ENCODE measurements around the gene SLC13A2. TPM values are rescaled to one million over a fixed set of nuclear protein-coding genes. Genes with fewer than 3 reads are reported as not detected.

SLC13A2 gene
- total RNA-seq, 2 donors from 2014 or later, result 0.14 TPM; not detected in 1

DNA sequence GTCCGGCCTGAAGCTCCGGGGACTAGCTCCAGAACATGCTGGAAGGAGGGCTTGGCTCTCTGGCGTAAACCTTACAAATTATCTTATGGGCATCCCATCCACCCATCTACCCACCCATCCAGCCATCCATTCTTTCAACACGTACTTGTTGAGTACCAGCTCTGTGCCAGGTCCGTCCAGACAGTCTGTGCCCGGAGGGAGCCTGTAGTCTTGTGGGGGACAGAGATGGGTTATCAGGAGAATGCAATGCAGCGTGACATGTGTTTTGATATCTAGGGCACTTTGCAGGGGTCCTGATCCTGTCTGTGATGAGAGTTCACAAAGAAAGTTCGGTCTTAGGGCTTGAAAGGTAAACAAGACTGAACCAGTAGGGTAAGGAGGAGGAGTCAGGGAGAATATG, 4.1 kb upstream of the SLC13A2 start:
- intact Hi-C loops (cut with DNase I), result no loop called here
- DNase-seq (ENCODE audit: low spot score), result no peak

DNA sequence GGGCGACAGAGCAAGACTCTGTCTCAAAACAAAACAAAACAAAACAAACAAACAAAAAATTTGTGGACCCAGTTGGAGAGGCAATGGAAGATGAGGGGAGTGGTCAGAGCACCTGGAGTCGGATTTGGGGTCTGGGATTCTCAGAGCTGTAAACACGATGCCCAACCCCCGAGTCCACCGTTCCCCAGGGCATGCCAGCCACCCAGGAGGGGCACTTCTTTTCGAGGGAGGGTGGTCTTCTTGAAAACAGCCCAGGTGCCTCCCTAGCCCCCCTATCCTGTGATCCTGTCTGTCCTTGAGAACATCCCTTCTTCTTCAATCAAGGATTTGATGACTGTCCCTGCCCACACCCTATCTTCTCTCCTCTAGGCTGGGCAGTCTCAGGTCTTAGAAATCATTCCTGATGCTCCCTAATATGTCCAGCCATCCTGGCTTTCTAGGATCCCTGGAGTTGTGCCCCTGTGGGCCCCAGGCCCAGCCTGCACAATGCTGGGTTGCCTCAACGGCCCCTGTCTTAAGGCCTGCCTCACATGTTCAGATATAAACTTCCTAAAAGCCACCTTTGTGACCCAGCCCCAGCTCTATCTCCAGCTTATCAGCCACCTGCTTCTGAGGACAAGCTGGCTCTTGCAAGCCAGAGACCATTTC, 3.1 kb upstream of the SLC13A2 start:
- intact Hi-C loops (cut with DNase I), result loop anchor here in 1 of 2 donors (10.0 kb wide), 1 partner anchor 756 kb away; no protein-coding TSS in a partner anchor
- no peak for DNase-seq (ENCODE audit: low spot score)

DNA sequence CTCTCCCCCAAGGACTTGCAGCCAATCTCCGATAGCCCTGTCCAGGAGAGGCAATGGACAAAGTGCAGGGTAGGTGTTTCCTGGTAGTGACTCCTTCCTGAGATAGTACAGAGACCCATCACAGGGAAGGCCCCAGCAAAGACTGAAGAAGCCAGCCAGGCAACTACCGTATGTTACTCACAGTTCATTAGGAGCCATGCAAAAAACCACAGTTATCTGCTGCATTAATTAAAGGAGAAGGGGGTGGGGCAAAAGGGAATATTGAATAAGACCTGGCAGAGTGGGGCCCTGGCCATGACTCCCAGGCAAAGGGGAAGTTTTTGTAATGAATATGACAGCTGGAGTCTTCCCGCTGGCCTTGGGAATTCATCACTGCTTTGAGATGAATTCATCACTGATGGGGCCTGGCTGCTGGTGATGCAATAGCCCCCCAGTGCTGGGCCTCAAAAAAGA, 2.5 kb upstream of the SLC13A2 start:
- DNase-seq (ENCODE audit: low spot score), result no peak
- intact Hi-C loops (cut with DNase I), result loop anchor here in 1 of 2 donors (10.0 kb wide), 1 partner anchor 756 kb away; no protein-coding TSS in a partner anchor

DNA sequence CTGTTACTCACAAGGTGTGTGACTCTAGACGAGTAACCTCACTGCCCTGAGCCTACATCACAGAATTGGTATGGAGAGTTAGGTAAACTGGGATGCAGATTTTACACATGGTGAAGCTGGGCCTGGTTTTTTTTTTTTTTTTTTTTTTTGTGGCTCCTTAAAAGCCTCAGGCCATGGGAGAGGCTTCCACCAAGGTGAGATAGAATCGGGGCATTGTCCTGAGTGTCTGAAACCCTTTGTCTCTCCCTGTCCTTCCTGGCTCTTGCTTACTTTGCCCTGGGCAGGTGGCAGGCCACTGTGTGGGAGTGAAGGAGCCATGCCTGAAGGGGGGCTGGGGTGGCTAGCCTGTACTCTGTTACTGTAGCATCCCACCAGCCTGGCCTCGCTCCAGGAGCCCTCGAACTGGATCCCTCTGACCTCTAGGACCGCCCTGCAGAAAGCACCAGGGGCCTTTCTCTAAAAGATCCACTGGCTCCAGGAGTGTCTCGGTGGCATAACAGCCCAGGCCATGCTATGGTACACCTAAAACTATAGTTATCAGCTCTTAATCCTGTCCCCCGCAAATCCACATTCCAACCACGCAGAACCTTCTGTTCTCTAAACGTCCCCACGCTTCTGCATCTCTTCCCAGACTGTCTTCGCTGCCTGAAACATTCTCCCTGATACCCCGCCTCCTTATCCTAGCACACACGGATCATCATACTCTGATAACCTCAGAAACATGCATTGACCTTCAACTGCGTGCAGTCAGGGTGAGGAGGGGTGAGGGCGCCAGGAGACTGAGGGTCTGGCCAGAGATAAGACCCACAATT, 1.7 kb upstream of the SLC13A2 start:
- no peak for DNase-seq (ENCODE audit: low spot score)
- intact Hi-C loops (cut with DNase I), result loop anchor here in 1 of 2 donors (10.0 kb wide), 1 partner anchor 757 kb away; no protein-coding TSS in a partner anchor

DNA sequence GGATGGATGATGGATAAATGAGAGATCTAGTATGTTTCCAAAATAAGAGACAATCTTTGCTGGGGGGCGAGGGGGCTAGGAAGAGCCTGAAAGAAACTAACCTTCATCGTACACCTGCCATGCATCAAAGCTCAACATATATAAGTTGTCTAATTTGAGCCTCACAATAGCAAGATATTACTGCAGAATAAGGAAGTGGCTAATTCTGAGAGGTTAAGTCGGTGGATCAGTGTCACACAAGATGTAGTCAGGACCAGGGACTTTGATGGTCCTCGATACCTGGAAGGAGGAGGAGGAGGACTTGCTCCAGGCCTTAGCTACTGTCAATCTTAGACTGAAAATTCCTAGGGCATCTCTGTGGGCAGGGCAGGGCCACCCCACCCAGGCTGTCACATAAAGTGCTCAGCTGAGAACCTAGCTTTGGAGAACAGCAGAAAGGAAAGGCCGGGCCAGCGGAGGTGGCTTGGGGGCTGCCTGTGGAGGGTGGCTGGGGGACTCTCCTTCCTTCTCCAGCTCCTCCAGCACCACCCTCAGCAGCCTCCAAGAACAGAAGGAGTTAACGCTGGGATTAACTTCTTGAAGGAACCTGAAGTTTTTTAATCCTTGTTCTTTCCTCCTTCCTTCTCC, 460 bp upstream of the SLC13A2 start:
- intact Hi-C loops (cut with DNase I), result loop anchor here in 1 of 2 donors (10.0 kb wide), 1 partner anchor 758 kb away; no protein-coding TSS in a partner anchor
- no peak for DNase-seq (ENCODE audit: low spot score)

DNA sequence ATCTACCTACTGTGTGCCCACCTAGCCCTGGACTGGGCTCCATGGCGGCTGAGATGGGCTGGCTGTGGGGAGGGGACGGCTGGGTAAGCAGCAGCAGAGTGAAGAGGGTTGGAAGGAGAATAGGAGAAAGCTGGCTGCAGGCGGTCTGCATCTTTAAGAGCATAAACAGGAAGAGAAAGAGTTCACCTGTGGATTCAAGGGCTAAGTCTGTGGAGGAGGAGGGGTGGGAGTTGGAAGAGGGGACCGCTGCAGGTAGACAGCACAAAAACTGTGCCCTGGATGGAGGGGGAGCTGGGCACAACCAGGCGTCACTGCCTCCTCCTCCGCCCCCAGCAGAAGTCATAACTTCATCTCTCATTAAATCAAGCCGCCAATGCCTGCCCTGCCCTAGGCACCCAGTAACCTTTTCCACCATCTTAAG, 677 bp downstream of the SLC13A2 start:
- DNase-seq (ENCODE audit: low spot score), result no peak
- intact Hi-C loops (cut with DNase I), result loop anchor here in 1 of 2 donors (10.0 kb wide), 1 partner anchor 759 kb away; no protein-coding TSS in a partner anchor

DNA sequence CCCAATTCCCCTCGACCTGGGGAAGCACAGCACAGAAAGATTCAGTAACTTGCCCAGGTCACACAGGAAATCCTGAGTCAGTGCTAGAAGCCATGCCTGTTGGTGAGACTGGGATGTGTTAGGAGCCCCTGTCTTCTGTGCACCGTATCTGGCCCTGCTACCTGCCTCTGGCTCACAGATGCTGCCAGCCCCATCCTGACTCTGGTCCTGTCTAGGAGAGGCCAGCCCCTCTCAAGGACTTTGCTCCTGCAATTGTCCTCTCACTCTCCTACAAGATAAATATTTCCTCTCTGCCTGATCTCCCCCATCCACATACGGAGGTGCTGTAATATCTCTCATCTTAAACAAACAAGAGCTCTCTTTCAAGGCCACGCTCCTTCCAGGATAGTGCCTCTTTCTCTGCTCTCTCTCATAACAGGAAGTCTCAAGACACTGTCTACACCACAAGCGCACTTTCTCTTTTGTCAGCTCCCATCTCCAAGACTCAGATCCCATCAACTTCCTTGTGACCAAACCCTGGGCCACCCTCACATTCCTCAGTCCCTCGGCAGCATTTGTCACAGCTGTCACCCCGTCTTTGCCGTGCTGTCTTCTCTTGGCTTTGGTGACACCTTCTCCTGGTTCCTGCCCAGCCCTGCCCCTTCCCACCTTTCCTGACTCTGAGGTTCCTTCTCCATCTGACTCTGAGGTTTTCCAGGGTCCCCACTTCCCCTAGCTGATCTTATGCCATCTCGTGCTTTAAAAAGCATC, 1.9 kb downstream of the SLC13A2 start:
- no peak for DNase-seq (ENCODE audit: low spot score)

DNA sequence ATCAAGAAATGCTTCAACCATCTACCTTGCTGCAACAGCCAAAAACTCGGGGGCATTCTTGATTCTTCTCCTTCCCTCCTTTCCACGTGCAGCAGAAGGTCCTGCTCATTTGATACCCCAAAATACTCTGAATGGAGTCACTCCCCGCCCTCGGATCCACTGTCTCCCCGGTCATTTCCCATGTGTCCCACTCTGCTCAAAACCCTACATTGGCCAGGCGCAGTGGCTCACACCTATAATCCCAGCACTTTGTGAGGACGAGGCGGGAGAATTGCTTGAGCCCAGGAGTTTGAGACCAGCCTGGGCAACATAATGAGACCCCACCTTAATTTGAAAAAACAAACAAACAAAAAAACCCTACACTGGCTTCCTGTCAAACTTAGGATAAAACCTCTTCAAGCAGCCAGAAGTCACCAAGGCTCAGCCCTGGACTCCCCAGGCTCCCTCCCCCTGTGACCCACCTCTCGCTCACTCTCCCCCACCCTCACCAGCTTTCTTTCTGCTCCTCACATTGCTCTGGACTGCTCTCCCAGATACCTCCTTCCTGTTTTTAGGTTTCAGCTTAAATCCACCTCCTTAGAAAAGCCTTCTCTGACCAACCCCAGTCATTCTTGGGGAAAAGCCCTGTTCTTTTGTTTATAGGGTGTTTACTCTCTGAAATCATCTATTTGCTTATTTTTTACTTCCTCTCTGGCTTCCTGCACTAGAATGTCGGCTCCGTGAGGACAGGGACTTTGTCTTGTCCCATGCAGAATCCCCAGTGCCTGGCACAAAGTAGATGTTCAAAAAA, 2.8 kb downstream of the SLC13A2 start:
- DNase-seq (ENCODE audit: low spot score), result no peak
- intact Hi-C loops (cut with DNase I), result loop anchor here in 1 of 2 donors (10.0 kb wide), 1 partner anchor 761 kb away; no protein-coding TSS in a partner anchor

More for the DNA sequence above, 1.9 kb downstream of the SLC13A2 start:
- intact Hi-C loops (cut with DNase I), result loop anchor here in 1 of 2 donors (10.0 kb wide), 1 partner anchor 761 kb away; no protein-coding TSS in a partner anchor

DNA sequence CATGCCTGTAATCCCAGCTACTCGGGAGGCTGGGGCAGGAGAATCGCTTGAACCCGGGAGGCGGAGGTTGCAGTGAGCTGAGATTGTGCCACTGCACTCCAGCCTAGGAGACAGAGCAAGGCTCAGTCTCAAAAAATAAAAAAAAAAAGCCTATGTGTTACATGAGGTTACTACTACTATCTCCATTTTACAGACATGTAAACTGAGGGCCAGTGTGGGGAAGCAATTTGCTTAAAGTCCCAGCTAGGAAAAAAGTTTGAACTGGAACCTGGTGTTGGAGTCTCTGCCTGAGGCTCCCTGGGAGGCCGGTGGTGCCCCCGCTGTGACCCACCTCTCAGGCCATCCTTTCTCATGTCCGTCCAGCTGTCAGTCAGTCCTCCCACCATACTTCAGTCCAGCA, 4.5 kb downstream of the SLC13A2 start:
- DNase-seq (ENCODE audit: low spot score), result no peak
- intact Hi-C loops (cut with DNase I), result loop anchor here in 1 of 2 donors (10.0 kb wide), 1 partner anchor 763 kb away; no protein-coding TSS in a partner anchor

DNA sequence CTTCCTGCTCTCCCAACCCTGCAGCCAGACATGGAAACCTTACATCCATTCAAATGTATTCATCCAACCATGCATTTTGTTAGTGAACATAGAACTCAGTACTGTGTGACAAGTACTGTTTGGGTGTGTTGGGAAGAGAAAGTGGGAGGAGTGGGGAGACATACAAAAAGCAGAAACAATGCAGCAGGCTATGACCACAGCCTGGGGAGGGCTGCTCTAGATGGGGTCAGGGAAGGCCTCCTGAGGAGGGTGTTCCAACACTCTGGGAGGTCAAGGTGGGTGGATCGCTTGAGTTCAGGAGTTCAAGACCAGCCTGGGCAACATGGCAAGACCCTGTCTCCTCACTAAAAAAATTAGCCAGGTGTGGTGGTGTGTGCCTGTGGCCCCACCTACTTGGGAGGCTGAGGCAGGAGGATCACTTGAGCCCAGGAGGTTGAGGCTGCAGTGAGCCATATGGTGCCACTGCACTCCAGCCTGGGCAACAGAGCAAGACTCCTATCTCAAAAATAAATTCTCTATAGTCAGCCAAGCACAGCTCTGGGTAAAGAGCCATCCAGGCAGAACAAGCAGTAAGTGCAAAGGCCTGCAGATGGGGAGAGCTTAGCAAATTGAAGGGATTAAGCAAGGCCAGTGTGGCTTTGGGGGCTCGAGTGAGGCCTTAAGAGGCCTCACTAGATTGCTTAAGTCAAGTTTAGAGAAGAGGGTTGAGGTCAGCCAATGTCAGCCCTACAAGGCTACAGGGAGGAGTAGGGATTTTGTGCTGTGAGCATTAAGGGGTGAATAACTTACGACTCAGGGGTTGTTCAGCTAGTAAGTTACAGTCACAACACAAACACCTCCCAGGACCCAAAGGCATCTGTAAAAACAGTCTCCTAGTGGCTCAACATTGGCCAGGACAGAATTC, 5.5 kb downstream of the SLC13A2 start:
- intact Hi-C loops (cut with DNase I), result loop anchor here in 1 of 2 donors (10.0 kb wide), 1 partner anchor 764 kb away; no protein-coding TSS in a partner anchor
- no peak for DNase-seq (ENCODE audit: low spot score)

DNA sequence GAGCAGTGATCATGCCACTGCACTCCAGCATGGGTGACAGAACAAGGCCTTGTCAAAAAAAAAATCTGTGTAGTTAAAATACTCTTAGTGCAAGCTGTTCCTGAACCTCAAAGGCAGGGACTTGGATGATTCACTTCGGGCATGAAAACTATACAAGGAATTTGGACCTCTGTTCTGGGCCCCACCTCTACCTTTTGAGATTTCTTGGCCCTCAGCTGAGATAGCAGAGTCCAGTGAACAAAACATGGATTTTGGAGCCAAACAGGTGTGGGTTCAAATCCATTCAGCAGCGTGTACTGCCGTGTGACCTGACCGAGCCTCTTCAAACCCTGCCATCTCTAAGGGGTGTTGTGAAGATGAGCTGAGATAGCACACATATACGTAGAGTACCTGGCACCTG, 6.8 kb downstream of the SLC13A2 start:
- intact Hi-C loops (cut with DNase I), result no loop called here
- no peak for DNase-seq (ENCODE audit: low spot score)

DNA sequence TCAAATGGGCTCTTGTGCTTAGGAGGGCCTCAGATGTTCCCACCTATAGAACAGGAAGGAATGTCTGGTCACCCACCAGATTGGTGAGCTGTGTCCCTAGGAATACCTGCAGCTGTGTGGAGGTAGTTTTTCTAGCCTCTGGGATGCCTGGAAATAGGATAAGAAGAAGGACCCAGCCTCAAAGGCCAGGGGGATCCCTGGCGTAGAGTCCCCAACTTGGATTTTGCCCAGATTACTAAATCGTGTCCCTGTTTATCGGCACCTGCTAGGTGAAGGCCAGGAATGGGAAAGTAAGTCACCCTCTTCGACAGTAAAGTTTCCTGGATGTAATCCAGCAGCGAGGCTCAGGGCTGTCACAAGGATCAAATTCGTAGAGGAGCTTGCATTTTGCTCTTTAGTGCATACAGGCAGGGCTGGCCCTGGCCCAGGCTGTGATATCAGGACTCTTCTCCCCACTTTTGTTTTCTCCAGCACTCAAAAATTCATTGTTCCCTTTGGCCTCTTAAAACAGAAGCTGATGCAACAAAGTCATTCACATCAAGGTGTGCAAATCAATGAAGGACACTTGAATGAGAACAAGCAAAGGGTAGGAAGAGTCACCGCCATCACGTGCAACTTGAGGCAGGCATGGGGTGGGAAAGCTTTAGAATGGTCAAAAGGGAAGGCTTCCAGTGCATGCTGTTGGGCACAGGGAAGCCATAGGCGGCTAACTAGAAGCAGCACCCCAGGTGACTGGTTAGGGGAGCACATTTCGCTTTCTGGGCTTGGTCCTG, 7.5 kb downstream of the SLC13A2 start:
- no peak for DNase-seq (ENCODE audit: low spot score)
- intact Hi-C loops (cut with DNase I), result no loop called here

DNA sequence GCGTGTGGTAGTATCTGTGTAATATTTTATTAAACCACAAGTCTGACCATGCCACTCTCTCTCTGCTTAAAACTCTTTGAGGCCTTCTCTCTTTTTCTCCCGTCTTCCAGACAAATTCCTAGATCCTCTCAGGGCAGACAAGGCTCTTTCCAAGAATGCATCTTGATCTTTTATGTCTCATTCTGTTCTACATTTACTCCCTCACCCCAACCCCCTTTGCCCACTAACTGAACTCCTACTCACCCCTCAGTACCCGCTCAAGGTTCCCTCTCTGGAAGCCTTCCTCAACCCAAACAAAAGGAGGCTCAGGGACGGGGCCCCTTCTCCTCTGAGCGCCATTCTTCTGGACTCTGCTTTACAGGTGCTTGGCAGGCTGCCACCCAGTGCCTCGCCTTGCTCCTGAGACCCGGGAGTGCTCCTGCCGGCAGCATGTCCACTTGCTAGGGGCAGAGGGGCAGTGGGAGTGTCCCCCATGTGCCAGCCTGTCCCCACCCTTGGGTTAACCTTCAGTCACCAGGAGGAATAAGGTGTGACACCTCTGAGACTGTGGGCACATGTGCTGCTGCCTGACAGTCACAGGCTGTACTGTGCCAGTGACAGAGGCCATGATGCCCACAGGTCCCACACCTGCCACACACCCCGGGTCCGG, 9.2 kb downstream of the SLC13A2 start:
- no peak for DNase-seq (ENCODE audit: low spot score)
- intact Hi-C loops (cut with DNase I), result no loop called here

DNA sequence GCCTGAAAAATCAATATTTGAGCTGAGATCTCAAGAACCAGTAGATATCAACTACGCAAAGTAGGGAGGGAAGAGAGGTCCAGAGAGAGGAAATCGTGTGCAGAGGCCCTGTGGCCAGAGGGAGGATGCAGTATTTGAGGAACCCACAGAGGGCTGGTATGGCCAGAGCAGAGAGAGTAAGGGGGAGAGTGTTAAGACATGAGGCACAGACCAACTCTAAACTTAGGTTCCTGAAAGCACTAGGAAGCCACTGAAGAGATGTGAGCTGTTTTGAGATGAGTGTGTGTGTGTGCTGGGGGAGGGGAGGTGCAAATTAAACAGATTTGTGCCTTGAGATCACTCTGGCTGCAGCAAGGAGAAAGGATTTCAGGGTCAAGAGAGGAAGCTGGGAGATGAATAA, 10.9 kb downstream of the SLC13A2 start:
- intact Hi-C loops (cut with DNase I), result no loop called here
- DNase-seq (ENCODE audit: low spot score), result no peak

DNA sequence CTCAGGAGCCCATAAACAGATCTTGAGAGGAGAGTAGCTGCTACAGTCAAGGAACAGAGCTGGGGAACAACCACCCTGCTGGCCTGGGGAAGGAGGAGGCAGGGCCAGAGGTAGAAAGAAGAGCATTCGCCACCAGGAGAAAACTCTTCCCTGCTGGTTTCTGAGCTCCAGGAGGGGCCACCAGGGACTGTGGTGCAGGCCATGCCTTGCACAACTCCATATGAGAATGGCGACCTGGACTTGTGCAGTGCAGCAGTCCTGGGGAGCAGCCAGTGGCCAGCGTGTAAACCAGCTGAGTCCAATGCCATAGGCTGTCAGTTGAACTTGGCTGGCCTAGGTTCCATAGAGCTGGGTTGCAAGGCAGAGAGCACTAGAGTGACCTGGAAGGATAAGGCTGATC, 11.6 kb downstream of the SLC13A2 start:
- DNase-seq (ENCODE audit: low spot score), result peak; percentile 17
- intact Hi-C loops (cut with DNase I), result no loop called here
